OCI-LY3 (cell line): ENCODE results near the gene ZSCAN12.
"Not testable (repeated sequence)": the region's sequence is repeated elsewhere in the genome, so short reads cannot be mapped to it uniquely, and the experiment has no call there.

Experiments used
- H2AFZ ChIP-seq: fragments of 200-600, 300-600 bp; shearing (Covaris generic); 2 replicates; pipeline ENCODE4 v1.6.0; 2014; ENCODE audit warnings: antibody characterized with exemption, low read depth, low read length
- H3K27ac ChIP-seq: fragments of 200-600, 300-600 bp; sonication (generic); 2 replicates; pipeline ENCODE4 v1.5.1; 2014; ENCODE audit warnings: mild to moderate bottlenecking, low read length, moderate library complexity, mixed read lengths
- H3K27me3 ChIP-seq: fragments of 200-600, 300-600 bp; sonication (generic); 2 replicates; pipeline ENCODE4 v1.6.1; 2014; ENCODE audit warnings: low read depth, low read length, mixed read lengths
- H3K36me3 ChIP-seq: fragments of 200-600, 300-600 bp; sonication (generic); replicated peaks from 2 replicates; pipeline ENCODE3; 2014; ENCODE audit warnings: low read depth, low read length, mixed read lengths
- H3K4me1 ChIP-seq: fragments of 300-600, 200-600 bp; sonication (generic); 2 replicates; pipeline ENCODE4 v1.6.1; 2014; ENCODE audit warnings: low read length, mixed read lengths
- H3K4me2 ChIP-seq: fragments of 200-600, 300-600 bp; sonication (generic); 2 replicates; pipeline ENCODE4 v1.6.1; 2014; ENCODE audit warnings: low read length, mixed read lengths
- H3K4me3 ChIP-seq: fragments of 300-600, 200-600 bp; sonication (generic); 2 replicates; pipeline ENCODE4 v1.5.1; 2014; ENCODE audit warnings: antibody characterized with exemption, mild to moderate bottlenecking, low read length, moderate library complexity
- H3K79me2 ChIP-seq: fragments of 300-600, 200-600 bp; shearing (Covaris generic); 2 replicates; pipeline ENCODE4 v1.6.1; 2014; ENCODE audit warnings: mild to moderate bottlenecking, low read length, mixed read lengths
- H3K9ac ChIP-seq: fragments of 300-600, 200-600 bp; shearing (Covaris generic); 2 replicates; pipeline ENCODE4 v1.6.0; 2014; ENCODE audit warnings: mild to moderate bottlenecking, low read length, moderate library complexity
- H3K9me3 ChIP-seq: fragments of 200-600, 300-600 bp; shearing (Covaris generic); 2 replicates; pipeline ENCODE4 v1.6.1; 2014; ENCODE audit warnings: low read length, mixed read lengths; ENCODE audit not compliant: insufficient read depth
- H4K20me1 ChIP-seq: fragments of 200-600, 300-600 bp; sonication (generic); 2 replicates; pipeline ENCODE4 v1.6.1; 2016; ENCODE audit warnings: low read length, mixed read lengths; ENCODE audit not compliant: insufficient read depth
- EZH2phosphoT487 ChIP-seq: fragments of 200-600 bp; shearing (Covaris generic); IDR thresholded peaks from 2 replicates; pipeline ENCODE4 v1.6.1; 2018; ENCODE audit warnings: antibody characterized with exemption, mixed run types, low read depth
- TF ChIP-seq, protein P1 (sequence below): fragments of 200-600, 300-600 bp; sonication (generic); IDR thresholded peaks from 2 replicates; pipeline ENCODE4 v1.5.1; 2014; ENCODE audit warnings: antibody characterized with exemption, low read length, low read depth

ZSCAN12 gene

DNA sequence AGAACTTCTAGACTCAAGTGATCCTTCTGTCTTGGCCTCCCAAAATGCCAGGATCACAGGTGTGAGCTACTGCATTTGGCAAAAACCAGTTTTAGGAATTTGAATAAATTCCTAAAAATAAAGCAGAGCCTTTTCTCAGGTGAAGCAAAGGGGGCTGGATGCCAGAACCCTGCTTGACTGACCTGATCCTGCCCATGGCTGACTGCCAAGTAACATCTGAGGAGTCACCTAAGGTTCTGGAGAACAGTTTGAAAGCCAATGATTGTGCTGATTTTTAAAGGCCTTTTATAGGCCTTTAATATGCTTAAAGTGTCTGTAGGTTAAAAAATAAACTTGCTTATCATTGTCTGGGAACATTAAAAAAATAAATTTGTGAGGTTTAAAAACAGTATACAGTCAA lies 14.1 kb upstream of the ZSCAN12 start:
- no peaks in the 10 kb centered on the region for H3K36me3 ChIP-seq
- no peaks in the 10 kb centered on the region for H3K4me1 ChIP-seq
- no peak overlapping the region for H3K4me3 ChIP-seq
- no peak overlapping the region for H3K27ac ChIP-seq
- no peak overlapping the region for H3K9ac ChIP-seq
- no peak overlapping the region for H3K4me2 ChIP-seq
- no peak overlapping the region for H2AFZ ChIP-seq
- TF ChIP-seq EZH2phosphoT487 = no peak
- TF ChIP-seq, protein P1, sequence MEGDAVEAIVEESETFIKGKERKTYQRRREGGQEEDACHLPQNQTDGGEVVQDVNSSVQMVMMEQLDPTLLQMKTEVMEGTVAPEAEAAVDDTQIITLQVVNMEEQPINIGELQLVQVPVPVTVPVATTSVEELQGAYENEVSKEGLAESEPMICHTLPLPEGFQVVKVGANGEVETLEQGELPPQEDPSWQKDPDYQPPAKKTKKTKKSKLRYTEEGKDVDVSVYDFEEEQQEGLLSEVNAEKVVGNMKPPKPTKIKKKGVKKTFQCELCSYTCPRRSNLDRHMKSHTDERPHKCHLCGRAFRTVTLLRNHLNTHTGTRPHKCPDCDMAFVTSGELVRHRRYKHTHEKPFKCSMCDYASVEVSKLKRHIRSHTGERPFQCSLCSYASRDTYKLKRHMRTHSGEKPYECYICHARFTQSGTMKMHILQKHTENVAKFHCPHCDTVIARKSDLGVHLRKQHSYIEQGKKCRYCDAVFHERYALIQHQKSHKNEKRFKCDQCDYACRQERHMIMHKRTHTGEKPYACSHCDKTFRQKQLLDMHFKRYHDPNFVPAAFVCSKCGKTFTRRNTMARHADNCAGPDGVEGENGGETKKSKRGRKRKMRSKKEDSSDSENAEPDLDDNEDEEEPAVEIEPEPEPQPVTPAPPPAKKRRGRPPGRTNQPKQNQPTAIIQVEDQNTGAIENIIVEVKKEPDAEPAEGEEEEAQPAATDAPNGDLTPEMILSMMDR = no peak
- no peaks in the 10 kb centered on the region for H3K27me3 ChIP-seq
- no peaks in the 10 kb centered on the region for H4K20me1 ChIP-seq
- no peaks in the 10 kb centered on the region for H3K79me2 ChIP-seq
- H3K9me3 ChIP-seq = no peaks in the 10 kb centered on the region

DNA sequence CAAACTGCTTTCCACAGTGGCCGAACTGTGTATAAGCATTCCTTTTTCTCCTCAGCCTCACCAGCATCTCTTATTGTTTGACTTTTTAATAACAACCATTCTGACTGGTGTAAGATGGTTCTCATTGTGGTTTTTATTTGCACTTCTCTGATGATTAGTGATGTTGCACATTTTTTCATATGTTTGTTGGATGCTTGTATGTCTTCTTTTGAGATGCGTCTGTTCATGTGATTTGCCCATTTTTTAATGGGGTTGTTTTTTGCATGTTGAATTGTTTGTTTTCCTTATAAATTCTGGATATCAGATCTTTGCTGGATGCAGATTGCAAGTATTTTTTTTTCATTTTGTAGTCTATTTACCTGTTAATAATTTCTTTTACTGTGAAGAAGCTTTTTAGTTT lies 11.2 kb upstream of the ZSCAN12 start:
- Histone ChIP-seq H3K36me3 (no peaks in the 10 kb centered on the region), H3K9me3 (no peaks in the 10 kb centered on the region), H3K79me2 (no peaks in the 10 kb centered on the region), H3K4me3 (no peak overlapping the region), H2AFZ (no peak overlapping the region), H3K9ac (no peak overlapping the region), H3K4me2 (no peak overlapping the region), H4K20me1 (no peaks in the 10 kb centered on the region), H3K4me1 (peaks cover 9% of the 10 kb centered on the region; the same call in 1 of the 2 replicates), H3K27ac (no peak overlapping the region), H3K27me3 (no peaks in the 10 kb centered on the region)
- TF ChIP-seq, protein P1 = no peak
- no peak for TF ChIP-seq EZH2phosphoT487

DNA sequence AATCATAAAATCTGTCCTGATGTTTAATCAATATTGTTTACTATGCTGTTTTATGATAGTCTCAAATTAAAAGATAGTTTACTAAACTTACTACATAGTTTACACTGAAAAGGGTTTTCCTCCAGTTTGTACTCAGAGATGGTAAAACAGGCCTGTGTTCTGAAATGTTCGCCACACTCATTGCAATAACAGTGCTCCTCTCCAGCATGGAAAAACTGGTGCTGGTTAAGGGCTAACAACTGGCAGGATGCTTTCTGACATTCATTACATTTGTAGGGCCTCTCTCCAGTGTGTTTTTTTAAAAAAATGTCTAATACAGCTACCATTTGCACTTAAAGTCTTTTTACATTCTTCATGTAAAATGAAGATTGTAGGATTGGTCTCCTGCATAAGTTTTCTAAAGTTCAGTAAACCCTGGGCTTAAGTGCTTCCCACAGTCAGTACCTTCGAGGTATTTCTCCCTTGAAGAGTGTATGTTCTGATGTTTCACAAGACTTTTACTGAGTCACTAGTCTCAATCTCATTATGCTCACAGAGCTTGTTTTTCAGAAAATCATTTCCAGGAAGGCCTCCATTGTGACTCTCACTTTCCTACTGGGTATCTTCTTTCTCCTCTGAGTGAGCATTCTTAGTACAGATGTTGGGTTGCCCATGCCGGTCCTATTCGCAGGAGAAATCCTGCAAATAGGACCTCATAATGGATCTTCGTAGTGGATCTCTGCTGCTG lies 8.7 kb upstream of the ZSCAN12 start:
- Histone ChIP-seq H2AFZ (no peak overlapping the region), H3K4me3 (no peak overlapping the region), H3K4me1 (peaks cover 9% of the 10 kb centered on the region; the same call in 1 of the 2 replicates), H3K9me3 (no peaks in the 10 kb centered on the region), H3K27me3 (no peaks in the 10 kb centered on the region), H3K79me2 (no peaks in the 10 kb centered on the region), H3K9ac (no peak overlapping the region), H3K4me2 (no peak overlapping the region), H4K20me1 (no peaks in the 10 kb centered on the region), H3K27ac (no peak overlapping the region), H3K36me3 (no peaks in the 10 kb centered on the region)
- no peak for TF ChIP-seq EZH2phosphoT487
- TF ChIP-seq, protein P1 = no peak

DNA sequence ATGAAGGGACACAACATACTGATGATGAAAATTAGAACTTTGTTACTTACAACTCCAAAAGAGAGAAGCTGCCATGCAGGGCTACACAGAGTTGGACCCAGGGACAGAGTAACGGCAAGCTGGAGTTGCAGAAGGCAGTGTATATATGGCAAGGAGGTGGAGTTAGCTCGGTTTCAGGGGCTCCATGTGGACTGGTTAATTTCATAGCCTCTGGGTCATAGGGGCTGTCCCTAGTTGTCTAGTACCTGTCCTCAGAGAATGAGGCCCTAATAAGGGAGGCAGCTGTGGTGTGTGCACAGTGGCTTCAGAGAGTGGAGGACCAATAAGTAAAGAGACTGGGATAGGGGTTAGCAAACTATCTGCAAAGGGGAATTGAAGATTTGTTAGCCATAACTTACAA lies 7.9 kb upstream of the ZSCAN12 start:
- Histone ChIP-seq H2AFZ (no peak overlapping the region), H3K27me3 (no peaks in the 10 kb centered on the region), H3K36me3 (no peaks in the 10 kb centered on the region), H4K20me1 (no peaks in the 10 kb centered on the region), H3K4me1 (peaks cover 9% of the 10 kb centered on the region; the same call in 1 of the 2 replicates), H3K4me3 (no peak overlapping the region), H3K27ac (no peak overlapping the region), H3K4me2 (peak overlapping the region; percentile 7; the same call in 1 of the 2 replicates), H3K79me2 (no peaks in the 10 kb centered on the region), H3K9me3 (no peaks in the 10 kb centered on the region), H3K9ac (no peak overlapping the region)
- TF ChIP-seq, protein P1 = no peak
- TF ChIP-seq EZH2phosphoT487 = no peak

DNA sequence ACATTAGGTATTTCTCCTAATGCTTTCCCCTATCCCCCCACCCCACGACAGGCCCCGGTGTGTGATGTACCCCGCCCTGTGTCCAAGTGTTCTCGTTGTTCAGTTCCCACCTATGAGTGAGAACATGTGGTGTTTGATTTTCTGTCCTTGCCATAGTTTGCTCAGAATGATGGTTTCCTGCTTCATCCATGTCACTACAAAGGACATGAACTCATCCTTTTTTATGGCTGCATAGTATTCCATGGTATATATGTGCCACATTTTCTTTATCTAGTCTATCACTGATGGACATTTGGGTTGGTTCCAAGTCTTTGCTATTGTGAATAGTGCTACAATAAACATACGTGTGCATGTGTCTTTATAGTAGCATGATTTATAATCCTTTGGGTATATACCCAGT lies 4.4 kb upstream of the ZSCAN12 start:
- H3K27me3 ChIP-seq, H3K9me3 ChIP-seq: not testable (repeated sequence)
- peaks cover 14% of the 10 kb centered on the region for H3K4me1 ChIP-seq

More for the DNA sequence above, 4.4 kb upstream of the ZSCAN12 start:
- not testable (repeated sequence) for H3K9ac ChIP-seq, H3K4me2 ChIP-seq, H2AFZ ChIP-seq, H3K79me2 ChIP-seq, H3K36me3 ChIP-seq, H4K20me1 ChIP-seq, H3K4me3 ChIP-seq, H3K27ac ChIP-seq
